Measurements from ENCODE around the gene DHRS7B. TPM values are rescaled to one million over a fixed set of nuclear protein-coding genes. Genes with fewer than 3 reads are reported as not detected.

Gene DHRS7B
- total and polyA plus RNA-seq, 9 of the 15 experiments (the other 6 are each of a cell fraction or from before 2014, with no cell fraction given), result 8.0 to 30.7 (median 14.8) TPM

DNA sequence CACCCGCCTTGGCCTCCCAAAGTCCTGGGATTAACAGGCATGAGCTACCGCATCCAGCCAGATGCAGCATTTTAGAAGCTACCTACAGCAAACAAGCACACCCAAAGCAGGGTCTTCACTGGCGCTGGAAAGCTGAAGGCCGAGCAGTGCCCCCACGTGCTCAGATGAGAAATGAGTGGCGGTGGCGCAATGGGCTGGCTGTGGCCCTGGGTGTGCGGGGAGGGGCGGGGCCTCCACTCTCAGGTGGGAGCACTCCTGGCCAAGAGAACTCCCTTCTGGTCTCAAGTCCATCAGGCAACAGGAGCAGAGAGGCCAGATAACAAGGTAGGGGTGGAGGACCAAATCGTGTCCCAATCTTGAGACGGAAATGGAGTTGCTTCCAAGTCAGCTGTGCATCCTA is 75.1 kb downstream of the DHRS7B start:
- Histone ChIP-seq H3K4me2 (ENCODE audit: insufficient read depth, low read length) (no peak overlapping the region), H3K9ac (ENCODE audit: insufficient read depth in 1 of 2, low read depth in 2 of 2, low read length in 2 of 2) (no peak overlapping the region; a peak in 1 of 4 replicates), H4K20me1 (replicated peaks; ENCODE audit: control insufficient read depth, insufficient read depth, low read length) (peaks cover 52% of the 10 kb centered on the region), H3K79me2 (ENCODE audit: control insufficient read depth, insufficient read depth, low read length) (peaks cover 81% of the 10 kb centered on the region), H3K4me3 (no peak overlapping the region), H3K9me3 (replicated peaks; ENCODE audit: control insufficient read depth, insufficient read depth, low read depth, low read length) (no peaks in the 10 kb centered on the region), H3K27ac (ENCODE audit: extremely low read depth, low read depth, low read length) (no peak overlapping the region), H2AFZ (ENCODE audit: low read depth, low read length) (no peak overlapping the region), H3K36me3 (ENCODE audit: control insufficient read depth, insufficient read depth, low read length) (peaks cover 20% of the 10 kb centered on the region; the same call in 2 of the 3 replicates), H3K9me1 (ENCODE audit: control insufficient read depth, insufficient read depth, low read length) (peaks cover 9% of the 10 kb centered on the region), H3K27me3 (ENCODE audit: control insufficient read depth in 2 of 2, insufficient read depth in 2 of 2, low read length in 2 of 2) (no peaks in the 10 kb centered on the region), H3K4me1 (replicated peaks in 1 of 2; ENCODE audit: control insufficient read depth in 2 of 2, insufficient read depth in 2 of 2, low read length in 2 of 2) (peaks cover 0 to 32% of the 10 kb centered on the region in 2 experiments; a peak in 4 of 5 replicates)
- ATAC-seq, result no peak
- TF ChIP-seq YY1 (IDR thresholded peaks at IDR 0.05; ENCODE audit: borderline replicate concordance in 1 of 3, control insufficient read depth in 1 of 3, extremely low read depth in 1 of 3, insufficient read depth in 3 of 3, insufficient read length in 1 of 3, insufficient replicate concordance in 2 of 3, low read depth in 1 of 3, low read length in 2 of 3) (no peak), RFX1 (IDR thresholded peaks at IDR 0.05) (no peak), CEBPB (tag; IDR thresholded peaks at IDR 0.05) (peak; percentile 8; the same call in 1 of the 2 replicates)
- TF ChIP-seq, protein P1, sequence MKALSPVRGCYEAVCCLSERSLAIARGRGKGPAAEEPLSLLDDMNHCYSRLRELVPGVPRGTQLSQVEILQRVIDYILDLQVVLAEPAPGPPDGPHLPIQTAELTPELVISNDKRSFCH (CRISPR knock-in tag; IDR thresholded peaks at IDR 0.05), result no peak
- TF ChIP-seq, protein P1 (tag; IDR thresholded peaks at IDR 0.05), result no peak
- no TSS peak for BruUV-seq (replicated peaks)
- POLR2A ChIA-PET, result interaction anchor here (1.0 to 3.1 kb wide), 2 partner anchors 10 to 15 kb away, joined by 3 to 22 read pairs; partner anchors contain the start of gene TMEM11
- CTCF ChIA-PET (ENCODE audit: low intra/inter-chr PET ratio), result no interaction called here
- intact Hi-C loops (cut with micrococcal nuclease), result no loop called here
- no peak for DNase-seq (ENCODE audit: extremely low read depth in 1 of 4, low spot score in 3 of 4)
- 81% methylated on average over 4 of the region's 11 CpGs for WGBS (ENCODE audit: insufficient coverage, low coverage, missing lambda C conversion rate)
- in situ Hi-C loops (cut with MboI), result no loop called here
- FAIRE-seq, result no peak
